Glutamatergic neuron (in vitro differentiated cells): Measurements from ENCODE around the gene NTHL1. TPM values are rescaled to one million over a fixed set of nuclear protein-coding genes. Genes with fewer than 3 reads are reported as not detected.

ENCODE experiments used
- DNase-seq: peaks from one replicate; pipeline ENCODE4 v3.0.0; 2022
- H3K27ac Mint-ChIP-seq: one replicate; pipeline ENCODE4 v1.8.0; 2020; ENCODE audit warnings: mild to moderate bottlenecking, mixed read lengths, inconsistent platforms; ENCODE audit not compliant: unreplicated experiment
- H3K27me3 Mint-ChIP-seq: one replicate; pipeline ENCODE4 v1.8.0; 2020; ENCODE audit warnings: mild to moderate bottlenecking, moderate library complexity, mixed read lengths, inconsistent platforms; ENCODE audit not compliant: unreplicated experiment
- H3K36me3 Mint-ChIP-seq: one replicate; pipeline ENCODE4 v1.8.0; 2020; ENCODE audit warnings: mild to moderate bottlenecking, mixed read lengths, inconsistent platforms; ENCODE audit not compliant: unreplicated experiment
- H3K4me1 Mint-ChIP-seq: one replicate; pipeline ENCODE4 v1.8.0; 2020; ENCODE audit warnings: mild to moderate bottlenecking, low read depth, mixed read lengths, inconsistent platforms; ENCODE audit not compliant: unreplicated experiment
- H3K4me3 Mint-ChIP-seq: one replicate; pipeline ENCODE4 v1.8.0; 2020; ENCODE audit warnings: mild to moderate bottlenecking, mixed read lengths, inconsistent platforms; ENCODE audit not compliant: unreplicated experiment
- H3K9me3 Mint-ChIP-seq: one replicate; pipeline ENCODE4 v1.8.0; 2020; ENCODE audit warnings: mild to moderate bottlenecking, moderate library complexity, mixed read lengths, inconsistent platforms; ENCODE audit not compliant: unreplicated experiment
- CTCF ChIP-seq: fragments of 200-600 bp; sonication (generic); IDR thresholded peaks from one replicate; pipeline ENCODE4 v1.5.0; 2021; ENCODE audit not compliant: partially characterized antibody, unreplicated experiment
- total RNA-seq: library from RNA; stranded (reverse); fragmentation: NEBNext Ultra II Directional; extraction: Animal tissue kit (Norgen Biotek cat#: 25700); gene quantifications from one replicate; pipeline ENCODE4 v1.2.1, GENCODE V29; 2021; ENCODE audit not compliant: unreplicated experiment

NTHL1 gene
- total RNA-seq, 1 donor from 2014 or later = 194 TPM

DNA sequence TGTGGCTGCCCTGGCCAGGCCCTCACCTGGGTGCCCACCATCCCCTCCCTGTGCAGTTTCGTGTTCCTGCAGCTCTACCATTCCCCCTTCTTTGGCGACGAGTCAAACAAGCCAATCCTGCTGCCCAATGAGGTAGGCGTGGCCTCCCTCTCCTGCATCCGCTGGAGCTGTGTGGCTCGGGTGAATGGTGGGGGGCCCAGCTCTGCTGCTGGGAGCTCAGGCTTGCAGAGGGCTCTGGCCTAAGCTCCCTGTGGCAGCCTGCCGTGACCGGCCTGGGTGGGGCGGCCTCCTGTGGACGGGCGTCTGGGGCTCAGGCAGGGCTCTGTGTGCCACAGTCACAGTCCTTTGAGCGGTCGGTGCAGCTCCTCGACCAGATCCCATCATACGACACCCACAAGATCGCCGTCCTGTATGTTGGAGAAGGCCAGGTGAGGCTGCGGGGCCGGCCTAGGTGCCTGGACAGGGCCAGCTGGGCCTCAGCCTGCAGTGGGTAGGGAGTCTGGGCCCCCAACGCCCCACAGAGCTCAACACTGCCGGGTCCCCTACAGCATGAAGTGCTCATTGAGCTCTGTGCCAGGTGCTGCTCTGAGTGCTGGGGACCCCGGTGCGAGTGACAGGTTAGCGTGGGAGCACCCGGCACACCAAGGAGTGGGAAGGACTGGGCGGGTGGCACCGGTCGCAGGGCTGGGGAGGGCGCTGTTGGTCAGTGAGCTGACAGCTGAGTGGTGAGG, 37.4 kb upstream of the NTHL1 start:
- no peak for TF ChIP-seq CTCF
- peaks cover 9% of the 10 kb centered on the region for H3K4me1 Mint-ChIP-seq
- DNase-seq = no peak

GRCh38 chr16:2083876-2084780, 36.5 kb upstream of the NTHL1 start:
- no peak for TF ChIP-seq CTCF
- H3K4me3 Mint-ChIP-seq = no peak overlapping the region
- H3K9me3 Mint-ChIP-seq = peaks cover 12% of the 10 kb centered on the region
- DNase-seq = no peak
- H3K27me3 Mint-ChIP-seq = peaks cover 12% of the 10 kb centered on the region
- H3K4me1 Mint-ChIP-seq = peaks cover 8% of the 10 kb centered on the region
- no peak overlapping the region for H3K27ac Mint-ChIP-seq
- no peaks in the 10 kb centered on the region for H3K36me3 Mint-ChIP-seq

More for the DNA sequence above, 37.4 kb upstream of the NTHL1 start:
- H3K4me3 Mint-ChIP-seq = no peak overlapping the region
- no peak overlapping the region for H3K27ac Mint-ChIP-seq
- no peaks in the 10 kb centered on the region for H3K36me3 Mint-ChIP-seq
- peaks cover 13% of the 10 kb centered on the region for H3K9me3 Mint-ChIP-seq
- peaks cover 13% of the 10 kb centered on the region for H3K27me3 Mint-ChIP-seq

GRCh38 chr16:2083409-2083808, 35.8 kb upstream of the NTHL1 start:
- Mint-ChIP-seq H3K9me3 (peaks cover 11% of the 10 kb centered on the region), H3K4me1 (peaks cover 6% of the 10 kb centered on the region), H3K27me3 (peaks cover 8% of the 10 kb centered on the region), H3K36me3 (no peaks in the 10 kb centered on the region), H3K4me3 (no peak overlapping the region), H3K27ac (no peak overlapping the region)
- no peak for DNase-seq
- TF ChIP-seq CTCF = no peak

- TF ChIP-seq CTCF = no peak
- Mint-ChIP-seq H3K4me3 (no peak overlapping the region), H3K4me1 (peaks cover 6% of the 10 kb centered on the region), H3K27me3 (peaks cover 8% of the 10 kb centered on the region), H3K36me3 (no peaks in the 10 kb centered on the region), H3K27ac (peak overlapping the region; percentile 44), H3K9me3 (peaks cover 11% of the 10 kb centered on the region)
- DNase-seq = no peak
Measured at GRCh38 chr16:2082983-2083364, 35.3 kb upstream of the NTHL1 start.
